ENCODE data around the gene RDX. TPM values are rescaled to one million over a fixed set of nuclear protein-coding genes. Genes with fewer than 3 reads are reported as not detected.
"Not testable (repeated sequence)": the region's sequence is repeated elsewhere in the genome, so short reads cannot be mapped to it uniquely, and the experiment has no call there.

The RDX gene
- total RNA-seq, 2 experiments from 2014 or later = 11.4 to 14.2 TPM

DNA sequence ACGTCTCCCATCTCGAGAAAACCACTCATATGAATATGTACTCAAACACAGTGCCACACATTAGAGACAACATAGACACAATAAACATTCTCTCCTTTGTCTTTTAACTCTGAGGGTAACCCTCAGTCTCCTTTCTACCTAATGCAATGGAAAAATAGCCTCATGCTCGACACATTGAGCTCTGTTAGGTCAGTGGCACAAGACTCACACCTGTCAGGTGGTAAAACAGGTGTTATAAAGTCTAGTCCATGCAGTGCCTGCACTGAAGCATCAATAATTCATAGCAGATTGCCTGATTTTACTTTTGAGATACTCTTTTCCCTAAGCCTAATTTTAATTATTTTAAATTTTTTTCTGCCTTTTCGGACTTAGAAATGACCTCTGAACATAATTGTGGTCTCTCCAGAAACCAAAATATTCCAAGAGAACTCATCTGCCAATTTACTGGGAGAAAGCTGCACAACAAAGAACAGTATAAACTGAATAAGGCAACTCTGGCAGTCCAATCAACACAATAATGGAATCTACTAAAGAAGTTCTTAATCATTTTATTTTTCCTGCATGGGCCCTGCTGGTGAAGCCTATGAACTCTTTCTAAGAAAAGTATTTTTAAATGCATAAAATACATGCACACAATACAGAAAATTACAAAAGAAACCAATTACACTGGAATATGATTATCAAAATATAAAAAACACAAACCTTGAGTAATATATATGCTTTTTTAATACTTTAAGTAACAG lies 9.9 kb downstream of the RDX start:
- no peaks in the 10 kb centered on the region for H3K36me3 Mint-ChIP-seq (ENCODE audit: low read depth)
- intact Hi-C loops (cut with DNase I, micrococcal nuclease) = no loop called here
- H3K27ac Mint-ChIP-seq = no peak overlapping the region

GRCh38 chr11:110283862-110284261 lies 12.6 kb downstream of the RDX start:
- Histone ChIP-seq H3K27me3 (ENCODE audit: control insufficient read depth in 1 of 2, insufficient read depth in 2 of 2, low read length in 2 of 2) (no peaks in the 10 kb centered on the region), H3K4me3 (ENCODE audit: low read length) (no peak overlapping the region), H3K27ac (ENCODE audit: low read depth in 1 of 2, low read length in 2 of 2) (no peak overlapping the region), H3K9me3 (ENCODE audit: control insufficient read depth in 1 of 2, insufficient read depth in 1 of 2, low read length in 2 of 2) (no peaks in the 10 kb centered on the region), H3K36me3 (ENCODE audit: insufficient read depth, low read length) (peaks cover 6% of the 10 kb centered on the region), H3K4me1 (ENCODE audit: insufficient read depth, low read length) (no peaks in the 10 kb centered on the region)
- TF ChIP-seq CTCF (IDR thresholded peaks at IDR 0.05) = no peak
- peaks cover 12% of the 10 kb centered on the region for H3K36me3 Mint-ChIP-seq (ENCODE audit: low read depth)
- peaks cover 25% of the 10 kb centered on the region for H3K4me1 Mint-ChIP-seq (ENCODE audit: low read depth)
- no peaks in the 10 kb centered on the region for H3K27me3 Mint-ChIP-seq
- intact Hi-C loops (cut with DNase I, micrococcal nuclease) = no loop called here
- no peak overlapping the region for H3K27ac Mint-ChIP-seq
- no peak for ATAC-seq (ENCODE audit: poor library complexity)
- no peak for DNase-seq
- H3K4me3 Mint-ChIP-seq = no peak overlapping the region
- H3K9me3 Mint-ChIP-seq = no peaks in the 10 kb centered on the region
- CTCF ChIA-PET = no interaction called here
- POLR2A ChIA-PET = no interaction called here

More for the DNA sequence above, 9.9 kb downstream of the RDX start:
- ChIA-PET POLR2A (interaction anchor here (0.6 kb wide), 1 partner anchor 8 kb away, joined by 3 read pairs; no protein-coding TSS in a partner anchor), CTCF (no interaction called here)
- Mint-ChIP-seq H3K9me3 (no peaks in the 10 kb centered on the region), H3K4me3 (no peak overlapping the region), H3K4me1 (ENCODE audit: low read depth) (peaks cover 37% of the 10 kb centered on the region), H3K27me3 (no peaks in the 10 kb centered on the region)
- no peak for TF ChIP-seq CTCF (IDR thresholded peaks at IDR 0.05)
- no peak overlapping the region for H3K27ac ChIP-seq (ENCODE audit: low read depth in 1 of 2, low read length in 2 of 2)
- H3K36me3 ChIP-seq (ENCODE audit: insufficient read depth, low read length) = no peaks in the 10 kb centered on the region
- H3K27me3 ChIP-seq (ENCODE audit: control insufficient read depth in 1 of 2, insufficient read depth in 2 of 2, low read length in 2 of 2) = no peaks in the 10 kb centered on the region
- no peak overlapping the region for H3K4me3 ChIP-seq (ENCODE audit: low read length)
- no peaks in the 10 kb centered on the region for H3K4me1 ChIP-seq (ENCODE audit: insufficient read depth, low read length)
- ATAC-seq (ENCODE audit: poor library complexity) = no peak
- H3K9me3 ChIP-seq (ENCODE audit: control insufficient read depth in 1 of 2, insufficient read depth in 1 of 2, low read length in 2 of 2) = no peaks in the 10 kb centered on the region
- no peak for DNase-seq

DNA sequence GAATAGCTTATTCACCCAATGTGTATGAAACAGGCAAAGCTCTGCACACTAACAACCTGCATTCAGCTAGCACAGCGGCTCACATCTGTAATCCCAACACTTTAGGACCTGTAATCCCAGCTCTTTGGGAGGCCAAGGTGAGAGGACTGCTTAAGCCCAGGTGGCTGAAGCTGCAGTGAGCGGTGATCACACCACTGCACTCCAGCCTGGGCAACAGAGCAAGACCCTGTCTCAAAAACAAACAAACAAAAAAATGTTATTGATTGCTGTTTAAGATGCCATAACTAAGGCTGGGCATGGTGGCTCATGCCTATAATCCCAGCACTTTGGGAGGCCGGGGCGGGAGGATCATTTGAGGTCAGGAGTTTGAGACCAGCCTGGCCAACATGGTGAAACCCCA lies 15.8 kb downstream of the RDX start:
- DNase-seq; ATAC-seq (ENCODE audit: poor library complexity); H3K4me1 ChIP-seq (ENCODE audit: insufficient read depth, low read length); H3K27ac Mint-ChIP-seq; CTCF ChIA-PET; H3K27me3 ChIP-seq (ENCODE audit: control insufficient read depth in 1 of 2, insufficient read depth in 2 of 2, low read length in 2 of 2); H3K27ac ChIP-seq (ENCODE audit: low read depth in 1 of 2, low read length in 2 of 2); H3K27me3 Mint-ChIP-seq; H3K9me3 Mint-ChIP-seq; H3K4me3 ChIP-seq (ENCODE audit: low read length); intact Hi-C loops (cut with DNase I, micrococcal nuclease); H3K4me3 Mint-ChIP-seq; H3K4me1 Mint-ChIP-seq (ENCODE audit: low read depth); H3K9me3 ChIP-seq (ENCODE audit: control insufficient read depth in 1 of 2, insufficient read depth in 1 of 2, low read length in 2 of 2): not testable (repeated sequence)
- POLR2A ChIA-PET = interaction anchor here (0.7 to 1.0 kb wide), 2 partner anchors 15 to 149 kb away, joined by 3 read pairs; partner anchors contain the start of gene FDX1
- peaks cover 26% of the 10 kb centered on the region for H3K36me3 ChIP-seq (ENCODE audit: insufficient read depth, low read length)
- peaks cover 34% of the 10 kb centered on the region for H3K36me3 Mint-ChIP-seq (ENCODE audit: low read depth)

- H3K36me3 Mint-ChIP-seq (ENCODE audit: low read depth) = peaks cover 40% of the 10 kb centered on the region
- no peak overlapping the region for H3K27ac ChIP-seq (ENCODE audit: low read depth in 1 of 2, low read length in 2 of 2)
- POLR2A ChIA-PET = interaction anchor here (0.6 to 1.0 kb wide), 2 partner anchors 16 to 102 kb away, joined by 3 read pairs; no protein-coding TSS in a partner anchor
- intact Hi-C loops (cut with DNase I, micrococcal nuclease) = no loop called here
- DNase-seq (no peak), ATAC-seq (ENCODE audit: poor library complexity) (no peak)
- no peaks in the 10 kb centered on the region for H3K27me3 ChIP-seq (ENCODE audit: control insufficient read depth in 1 of 2, insufficient read depth in 2 of 2, low read length in 2 of 2)
- no peak for TF ChIP-seq CTCF (IDR thresholded peaks at IDR 0.05)
- CTCF ChIA-PET = no interaction called here
- H3K9me3 ChIP-seq (ENCODE audit: control insufficient read depth in 1 of 2, insufficient read depth in 1 of 2, low read length in 2 of 2) = no peaks in the 10 kb centered on the region
- no peak overlapping the region for H3K4me3 Mint-ChIP-seq
- H3K36me3 ChIP-seq (ENCODE audit: insufficient read depth, low read length) = peaks cover 26% of the 10 kb centered on the region
- no peak overlapping the region for H3K27ac Mint-ChIP-seq
- H3K4me3 ChIP-seq (ENCODE audit: low read length) = no peak overlapping the region
- H3K4me1 Mint-ChIP-seq (ENCODE audit: low read depth) = peaks cover 5% of the 10 kb centered on the region
- H3K4me1 ChIP-seq (ENCODE audit: insufficient read depth, low read length) = no peaks in the 10 kb centered on the region
- H3K27me3 Mint-ChIP-seq = no peaks in the 10 kb centered on the region
- H3K9me3 Mint-ChIP-seq = no peaks in the 10 kb centered on the region
These were observed 16.5 kb downstream of the RDX start for GRCh38 chr11:110279881-110280280.

All from CD4-positive, alpha-beta T cell (primary cell).